IMR-90 (cell line): ENCODE results near the gene XIRP1. TPM values are rescaled to one million over a fixed set of nuclear protein-coding genes. Genes with fewer than 3 reads are reported as not detected.
A peak's percentile ranks its signal among the peaks of the same experiment; 100 is the strongest.

ENCODE experiments used
- ATAC-seq: fragments of 200-7000 bp; cut with Tn5 transposase; 2 replicates; pipeline ENCODE4 v1.9.1; 2020; ENCODE audit warnings: low read depth, mild to moderate bottlenecking, moderate library complexity
- BruUV-seq: library from RNA; stranded (reverse); fragments of 400-500 nt; replicated peaks from 2 replicates; lab custom pipeline; 2021; lab: Mats Ljungman, UMichigan
- CTCF ChIA-PET: fragments of 300-600 bp; formaldehyde crosslinking; extraction: SDS; loops from one replicate; lab custom pipeline; 2021; ENCODE audit warnings: antibody characterized with exemption; lab: Yijun Ruan, JAX
- POLR2A ChIA-PET: fragments of 300-600 bp; sonication (Branson Sonifier 250); formaldehyde crosslinking; loops from one replicate; lab custom pipeline; 2022; ENCODE audit warnings: antibody characterized with exemption; ENCODE audit not compliant: unreplicated experiment; lab: Charles Lee
- DNase-seq: peaks from one replicate; pipeline ENCODE4 v3.0.0; 2013
- H2AFZ ChIP-seq: replicated peaks from 2 replicates; pipeline ENCODE3; 2013; ENCODE audit warnings: low read length, mild to moderate bottlenecking; ENCODE audit not compliant: poor library complexity
- H2AK5ac ChIP-seq: 2 replicates; pipeline ENCODE4 v1.6.1; 2013; ENCODE audit warnings: low read depth, low read length, inconsistent platforms
- H2AK9ac ChIP-seq: replicated peaks from 2 replicates; pipeline ENCODE3; 2013; ENCODE audit warnings: mild to moderate bottlenecking, low read depth, low read length, moderate library complexity; ENCODE audit not compliant: poor library complexity
- H2BK120ac ChIP-seq: 2 replicates; pipeline ENCODE4 v1.6.1; 2013; ENCODE audit warnings: low read depth, low read length, inconsistent platforms
- H2BK15ac ChIP-seq: 3 replicates; pipeline ENCODE4 v1.6.1; 2013; ENCODE audit warnings: low read depth, low read length, inconsistent platforms
- H2BK20ac ChIP-seq: 2 replicates; pipeline ENCODE4 v1.6.1; 2013; ENCODE audit warnings: low read depth, mild to moderate bottlenecking, inconsistent platforms, low read length, moderate library complexity
- H2BK5ac ChIP-seq: 2 replicates; pipeline ENCODE4 v1.6.1; 2013; ENCODE audit warnings: mild to moderate bottlenecking, low read depth, low read length, inconsistent platforms; ENCODE audit not compliant: poor library complexity, severe bottlenecking
- H3K14ac ChIP-seq: replicated peaks from 2 replicates; pipeline ENCODE4 v1.6.1; 2013; ENCODE audit warnings: low read depth, low read length, inconsistent platforms
- H3K18ac ChIP-seq: 2 replicates; pipeline ENCODE4 v1.6.1; 2013; ENCODE audit warnings: low read depth, low read length, control low read depth
- H3K23ac ChIP-seq: 2 replicates; pipeline ENCODE4 v1.6.1; 2013; ENCODE audit warnings: low read depth, low read length, inconsistent platforms
- H3K27ac ChIP-seq: 2 replicates; pipeline ENCODE4 v1.5.1; 2013; ENCODE audit warnings: mild to moderate bottlenecking, control low read depth, low read length; ENCODE audit not compliant: insufficient read depth
- H3K27me3 ChIP-seq: 2 replicates; pipeline ENCODE4 v1.6.1; 2013; ENCODE audit warnings: low read length; ENCODE audit not compliant: control insufficient read depth, insufficient read depth
- H3K36me3 ChIP-seq: 2 replicates; pipeline ENCODE4 v1.6.1; 2013; ENCODE audit warnings: low read length, mixed read lengths; ENCODE audit not compliant: control insufficient read depth, insufficient read depth
- H3K4ac ChIP-seq: 2 replicates; pipeline ENCODE4 v1.6.1; 2013; ENCODE audit warnings: low read depth, low read length, inconsistent platforms
- H3K4me1 ChIP-seq: 2 replicates; pipeline ENCODE4 v1.6.1; 2013; ENCODE audit warnings: low read length, mixed read lengths; ENCODE audit not compliant: control insufficient read depth, insufficient read depth
- H3K4me2 ChIP-seq: 2 replicates; pipeline ENCODE4 v1.6.1; 2013; ENCODE audit warnings: low read depth, mild to moderate bottlenecking, control low read depth, low read length, moderate library complexity
- H3K4me3 ChIP-seq: 2 replicates; pipeline ENCODE4 v1.5.1; 2013; ENCODE audit warnings: low read depth, mild to moderate bottlenecking, control low read depth, low read length, moderate library complexity; ENCODE audit not compliant: insufficient read depth
- H3K56ac ChIP-seq: 2 replicates; pipeline ENCODE4 v1.6.1; 2013; ENCODE audit warnings: low read length, inconsistent platforms; ENCODE audit not compliant: insufficient read depth; ENCODE audit errors: extremely low read depth
- H3K79me1 ChIP-seq, 2 experiments: 2 replicates each; pipeline ENCODE4 v1.6.1; 2013; ENCODE audit warnings: low read length in 2 of 2, inconsistent platforms in 1 of 2, low read depth in 1 of 2
- H3K9ac ChIP-seq: 2 replicates; pipeline ENCODE4 v1.6.1; 2013; ENCODE audit warnings: low read depth, low read length, control low read depth
- H3K9me1 ChIP-seq: 2 replicates; pipeline ENCODE4 v1.6.1; 2013; ENCODE audit warnings: low read length, inconsistent platforms; ENCODE audit not compliant: insufficient read depth
- H3K9me3 ChIP-seq: 2 replicates; pipeline ENCODE4 v1.6.1; 2013; ENCODE audit warnings: low read length; ENCODE audit not compliant: control insufficient read depth, insufficient read depth
- H4K20me1 ChIP-seq: 2 replicates; pipeline ENCODE4 v1.6.1; 2013; ENCODE audit warnings: low read length, inconsistent platforms; ENCODE audit not compliant: insufficient read depth
- H4K5ac ChIP-seq: 2 replicates; pipeline ENCODE4 v1.6.1; 2013; ENCODE audit warnings: mild to moderate bottlenecking, low read depth, low read length, control low read depth
- H4K8ac ChIP-seq, 2 experiments: 2 replicates each; pipeline ENCODE4 v1.6.1; 2013; ENCODE audit warnings: low read depth in 2 of 2, low read length in 2 of 2, control low read depth in 1 of 2, inconsistent platforms in 1 of 2
- H4K91ac ChIP-seq: 2 replicates; pipeline ENCODE4 v1.6.1; 2013; ENCODE audit warnings: low read depth, low read length, inconsistent platforms; ENCODE audit not compliant: insufficient read depth
- MXI1 ChIP-seq: IDR thresholded peaks from 2 replicates; pipeline ENCODE4 v1.6.1; 2012; ENCODE audit warnings: low read depth, mild to moderate bottlenecking, low read length, moderate library complexity, borderline replicate concordance
- POLR2A ChIP-seq: IDR thresholded peaks from 2 replicates; pipeline ENCODE4 v1.6.1; 2012; ENCODE audit warnings: mild to moderate bottlenecking, low read depth, low read length
- WGBS, 2 experiments: methylation state at CpG; one replicate each; pipeline versions ENCODE4 v1.1.5 to v1.1.7; 2013; ENCODE audit warnings: missing lambda C conversion rate in 2 of 2; ENCODE audit not compliant: insufficient read length in 1 of 2; ENCODE audit errors: extremely low coverage in 2 of 2; 5-methylcytosine and 5-hydroxymethylcytosine counted together
- dilution Hi-C: fragments of 300-500 bp; cut with HindIII; formaldehyde crosslinking; loops from one replicate; pipeline ENCODE4 v1.14.3; 2018; ENCODE audit warnings: low sequenced_read_pairs; ENCODE audit not compliant: unreplicated experiment
- in situ Hi-C: fragments of 300-500 bp; cut with MboI; formaldehyde crosslinking; loops from 3 replicates; pipeline ENCODE4 v1.14.3; 2019; ENCODE audit warnings: low sequenced_read_pairs, inconsistent platforms, mixed read lengths
- intact Hi-C: fragments of 100-400 bp; cut with micrococcal nuclease; formaldehyde crosslinking; loops from 2 replicates; pipeline ENCODE4 v1.10.0; 2022
- polyA plus RNA-seq, 3 experiments: library from polyadenylated mRNA; depleted of rRNA; stranded (reverse); fragments of >200 nt; gene quantifications; 2 replicates each; pipeline ENCODE4 v1.2.3, GENCODE V29; 2012; ENCODE audit warnings: low replicate concordance in 1 of 3
- total RNA-seq: library from RNA; depleted of rRNA; stranded (reverse); fragments of >200 nt; gene quantifications from 2 replicates; pipeline ENCODE4 v1.2.3, GENCODE V29; 2012

Gene XIRP1
- total and polyA plus RNA-seq, 2 of the 4 experiments (the other 2 are of a cell fraction), result under 0.01 to 0.07 TPM

GRCh38 chr3:39137991-39138803, 54.2 kb downstream of the XIRP1 start:
- Histone ChIP-seq H3K4me2 (no peak overlapping the region), H2BK15ac (no peak overlapping the region), H3K9me3 (no peaks in the 10 kb centered on the region), H3K4me1 (peaks cover 23% of the 10 kb centered on the region), H2AK9ac (no peak overlapping the region), H3K4ac (no peak overlapping the region), H3K79me1 (peaks cover 6 to 46% of the 10 kb centered on the region in 2 experiments), H4K20me1 (peaks cover 53% of the 10 kb centered on the region), H3K18ac (no peak overlapping the region), H3K27me3 (no peaks in the 10 kb centered on the region), H4K8ac (no peak overlapping the region), H3K56ac (no peak overlapping the region), H3K36me3 (peaks cover 23% of the 10 kb centered on the region), H2BK5ac (no peak overlapping the region), H3K14ac (no peak overlapping the region), H2AFZ (no peak overlapping the region), H4K5ac (no peak overlapping the region), H3K4me3 (no peak overlapping the region), H3K9ac (no peak overlapping the region), H2BK20ac (no peak overlapping the region), H2BK120ac (no peak overlapping the region), H3K23ac (no peak overlapping the region), H3K27ac (no peak overlapping the region), H3K9me1 (peaks cover 24% of the 10 kb centered on the region), H4K91ac (no peak overlapping the region), H2AK5ac (no peak overlapping the region)
- dilution Hi-C loops, result no loop called here
- intact Hi-C loops, result no loop called here
- BruUV-seq, result no TSS peak
- no peak for DNase-seq
- no peak for ATAC-seq
- in situ Hi-C loops, result no loop called here
- CTCF ChIA-PET, result interaction anchor here (1.1 kb wide), 1 partner anchor 150 kb away, joined by 4 read pairs; no protein-coding TSS in a partner anchor
- 100% methylated on average over 1 of the region's 10 CpGs; no CpG with 5 or more reads in 1 of the 2 experiments for WGBS, 2 experiments
- POLR2A ChIA-PET, result no interaction called here
- TF ChIP-seq POLR2A (peak; percentile 42; the same call in 1 of the 2 replicates), MXI1 (no peak)
